IMR-90 (cell line): ENCODE results near the gene HAVCR2. TPM values are rescaled to one million over a fixed set of nuclear protein-coding genes. Genes with fewer than 3 reads are reported as not detected.

Experiments
- ATAC-seq: fragments of 200-7000 bp; cut with Tn5 transposase; 2 replicates; pipeline ENCODE4 v1.9.1; 2020; ENCODE audit warnings: low read depth, mild to moderate bottlenecking, moderate library complexity
- BruUV-seq: library from RNA; stranded (reverse); fragments of 400-500 nt; replicated peaks from 2 replicates; lab custom pipeline; 2021; lab: Mats Ljungman, UMichigan
- CTCF ChIA-PET: fragments of 300-600 bp; formaldehyde crosslinking; extraction: SDS; loops from one replicate; lab custom pipeline; 2021; ENCODE audit warnings: antibody characterized with exemption; lab: Yijun Ruan, JAX
- POLR2A ChIA-PET: fragments of 300-600 bp; sonication (Branson Sonifier 250); formaldehyde crosslinking; loops from one replicate; lab custom pipeline; 2022; ENCODE audit warnings: antibody characterized with exemption; ENCODE audit not compliant: unreplicated experiment; lab: Charles Lee
- DNase-seq: peaks from one replicate; pipeline ENCODE4 v3.0.0; 2013
- H2AFZ ChIP-seq: replicated peaks from 2 replicates; pipeline ENCODE3; 2013; ENCODE audit warnings: low read length, mild to moderate bottlenecking; ENCODE audit not compliant: poor library complexity
- H2AK5ac ChIP-seq: 2 replicates; pipeline ENCODE4 v1.6.1; 2013; ENCODE audit warnings: low read depth, low read length, inconsistent platforms
- H2AK9ac ChIP-seq: replicated peaks from 2 replicates; pipeline ENCODE3; 2013; ENCODE audit warnings: mild to moderate bottlenecking, low read depth, low read length, moderate library complexity; ENCODE audit not compliant: poor library complexity
- H2BK120ac ChIP-seq: 2 replicates; pipeline ENCODE4 v1.6.1; 2013; ENCODE audit warnings: low read depth, low read length, inconsistent platforms
- H2BK15ac ChIP-seq: 3 replicates; pipeline ENCODE4 v1.6.1; 2013; ENCODE audit warnings: low read depth, low read length, inconsistent platforms
- H2BK20ac ChIP-seq: 2 replicates; pipeline ENCODE4 v1.6.1; 2013; ENCODE audit warnings: low read depth, mild to moderate bottlenecking, inconsistent platforms, low read length, moderate library complexity
- H2BK5ac ChIP-seq: 2 replicates; pipeline ENCODE4 v1.6.1; 2013; ENCODE audit warnings: mild to moderate bottlenecking, low read depth, low read length, inconsistent platforms; ENCODE audit not compliant: poor library complexity, severe bottlenecking
- H3K14ac ChIP-seq: replicated peaks from 2 replicates; pipeline ENCODE4 v1.6.1; 2013; ENCODE audit warnings: low read depth, low read length, inconsistent platforms
- H3K18ac ChIP-seq: 2 replicates; pipeline ENCODE4 v1.6.1; 2013; ENCODE audit warnings: low read depth, low read length, control low read depth
- H3K23ac ChIP-seq: 2 replicates; pipeline ENCODE4 v1.6.1; 2013; ENCODE audit warnings: low read depth, low read length, inconsistent platforms
- H3K27ac ChIP-seq: 2 replicates; pipeline ENCODE4 v1.5.1; 2013; ENCODE audit warnings: mild to moderate bottlenecking, control low read depth, low read length; ENCODE audit not compliant: insufficient read depth
- H3K27me3 ChIP-seq: 2 replicates; pipeline ENCODE4 v1.6.1; 2013; ENCODE audit warnings: low read length; ENCODE audit not compliant: control insufficient read depth, insufficient read depth
- H3K36me3 ChIP-seq: 2 replicates; pipeline ENCODE4 v1.6.1; 2013; ENCODE audit warnings: low read length, mixed read lengths; ENCODE audit not compliant: control insufficient read depth, insufficient read depth
- H3K4ac ChIP-seq: 2 replicates; pipeline ENCODE4 v1.6.1; 2013; ENCODE audit warnings: low read depth, low read length, inconsistent platforms
- H3K4me1 ChIP-seq: 2 replicates; pipeline ENCODE4 v1.6.1; 2013; ENCODE audit warnings: low read length, mixed read lengths; ENCODE audit not compliant: control insufficient read depth, insufficient read depth
- H3K4me2 ChIP-seq: 2 replicates; pipeline ENCODE4 v1.6.1; 2013; ENCODE audit warnings: low read depth, mild to moderate bottlenecking, control low read depth, low read length, moderate library complexity
- H3K4me3 ChIP-seq: 2 replicates; pipeline ENCODE4 v1.5.1; 2013; ENCODE audit warnings: low read depth, mild to moderate bottlenecking, control low read depth, low read length, moderate library complexity; ENCODE audit not compliant: insufficient read depth
- H3K56ac ChIP-seq: 2 replicates; pipeline ENCODE4 v1.6.1; 2013; ENCODE audit warnings: low read length, inconsistent platforms; ENCODE audit not compliant: insufficient read depth; ENCODE audit errors: extremely low read depth
- H3K79me1 ChIP-seq, 2 experiments: 2 replicates each; pipeline ENCODE4 v1.6.1; 2013; ENCODE audit warnings: low read length in 2 of 2, inconsistent platforms in 1 of 2, low read depth in 1 of 2
- H3K9ac ChIP-seq: 2 replicates; pipeline ENCODE4 v1.6.1; 2013; ENCODE audit warnings: low read depth, low read length, control low read depth
- H3K9me1 ChIP-seq: 2 replicates; pipeline ENCODE4 v1.6.1; 2013; ENCODE audit warnings: low read length, inconsistent platforms; ENCODE audit not compliant: insufficient read depth
- H3K9me3 ChIP-seq: 2 replicates; pipeline ENCODE4 v1.6.1; 2013; ENCODE audit warnings: low read length; ENCODE audit not compliant: control insufficient read depth, insufficient read depth
- H4K20me1 ChIP-seq: 2 replicates; pipeline ENCODE4 v1.6.1; 2013; ENCODE audit warnings: low read length, inconsistent platforms; ENCODE audit not compliant: insufficient read depth
- H4K5ac ChIP-seq: 2 replicates; pipeline ENCODE4 v1.6.1; 2013; ENCODE audit warnings: mild to moderate bottlenecking, low read depth, low read length, control low read depth
- H4K8ac ChIP-seq, 2 experiments: 2 replicates each; pipeline ENCODE4 v1.6.1; 2013; ENCODE audit warnings: low read depth in 2 of 2, low read length in 2 of 2, control low read depth in 1 of 2, inconsistent platforms in 1 of 2
- H4K91ac ChIP-seq: 2 replicates; pipeline ENCODE4 v1.6.1; 2013; ENCODE audit warnings: low read depth, low read length, inconsistent platforms; ENCODE audit not compliant: insufficient read depth
- CEBPB ChIP-seq: IDR thresholded peaks from 2 replicates; pipeline ENCODE4 v1.6.1; 2012; ENCODE audit warnings: low read depth, low read length, improper control_type of control experiment
- MXI1 ChIP-seq: IDR thresholded peaks from 2 replicates; pipeline ENCODE4 v1.6.1; 2012; ENCODE audit warnings: low read depth, mild to moderate bottlenecking, low read length, moderate library complexity, borderline replicate concordance
- SMC3 ChIP-seq: fragments of 150-350 bp; IDR thresholded peaks from 2 replicates; pipeline ENCODE4 v1.6.1; 2016; ENCODE audit warnings: low read depth, mild to moderate bottlenecking, antibody characterized with exemption, low read length, moderate library complexity
- WGBS, 2 experiments: methylation state at CpG; one replicate each; pipeline versions ENCODE4 v1.1.5 to v1.1.7; 2013; ENCODE audit warnings: missing lambda C conversion rate in 2 of 2; ENCODE audit not compliant: insufficient read length in 1 of 2; ENCODE audit errors: extremely low coverage in 2 of 2; 5-methylcytosine and 5-hydroxymethylcytosine counted together
- dilution Hi-C: fragments of 300-500 bp; cut with HindIII; formaldehyde crosslinking; loops from one replicate; pipeline ENCODE4 v1.14.3; 2018; ENCODE audit warnings: low sequenced_read_pairs; ENCODE audit not compliant: unreplicated experiment
- in situ Hi-C: fragments of 300-500 bp; cut with MboI; formaldehyde crosslinking; loops from 3 replicates; pipeline ENCODE4 v1.14.3; 2019; ENCODE audit warnings: low sequenced_read_pairs, inconsistent platforms, mixed read lengths
- intact Hi-C: fragments of 100-400 bp; cut with micrococcal nuclease; formaldehyde crosslinking; loops from 2 replicates; pipeline ENCODE4 v1.10.0; 2022
- polyA plus RNA-seq, 3 experiments: library from polyadenylated mRNA; depleted of rRNA; stranded (reverse); fragments of >200 nt; gene quantifications; 2 replicates each; pipeline ENCODE4 v1.2.3, GENCODE V29; 2012; ENCODE audit warnings: low replicate concordance in 1 of 3
- total RNA-seq: library from RNA; depleted of rRNA; stranded (reverse); fragments of >200 nt; gene quantifications from 2 replicates; pipeline ENCODE4 v1.2.3, GENCODE V29; 2012

HAVCR2 gene
- total and polyA plus RNA-seq, 2 of the 4 experiments (the other 2 are of a cell fraction), result under 0.01 to 0.07 TPM

DNA sequence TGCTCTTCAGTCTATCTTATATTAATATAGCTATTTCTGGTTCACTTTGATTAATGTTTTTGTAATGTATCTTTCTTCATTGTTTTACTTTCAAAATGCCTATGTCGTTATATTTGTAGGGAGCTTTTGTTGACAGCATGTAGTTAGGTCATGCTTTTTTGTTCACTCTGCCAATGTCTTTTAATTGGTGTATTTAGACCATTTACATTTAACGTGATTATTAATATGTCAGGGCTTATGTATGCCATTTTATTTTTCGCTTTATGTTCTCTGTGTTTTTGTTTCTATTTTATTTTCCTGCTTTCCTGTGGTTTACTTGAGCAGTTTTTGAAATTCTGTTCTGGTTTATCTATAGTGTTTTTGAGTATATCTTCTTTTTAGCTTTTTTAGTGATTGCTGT, 46.5 kb upstream of the HAVCR2 start:
- no peak for TF ChIP-seq MXI1
- TF ChIP-seq SMC3, result no peak
- no peak for TF ChIP-seq CEBPB
- no peak overlapping the region for H3K14ac ChIP-seq
- no peak overlapping the region for H3K9ac ChIP-seq
- no peak overlapping the region for H3K4me3 ChIP-seq
- no peak for DNase-seq
- CTCF ChIA-PET, result no interaction called here
- BruUV-seq, result no TSS peak
- no peak overlapping the region for H2BK5ac ChIP-seq
- no peak overlapping the region for H3K56ac ChIP-seq
- no peak overlapping the region for H2BK20ac ChIP-seq
- in situ Hi-C loops, result no loop called here
- dilution Hi-C loops, result no loop called here
- H2BK120ac ChIP-seq, result no peak overlapping the region
- no peak for ATAC-seq
- POLR2A ChIA-PET, result no interaction called here
- H3K23ac ChIP-seq, result no peak overlapping the region
- no peak overlapping the region for H4K8ac ChIP-seq
- H3K27ac ChIP-seq, result no peak overlapping the region
- H2BK15ac ChIP-seq, result no peak overlapping the region
- no CpG with 5 or more reads among the region's 3 CpGs for WGBS, 2 experiments
- no peak overlapping the region for H4K91ac ChIP-seq
- intact Hi-C loops, result no loop called here
- peaks cover 8% of the 10 kb centered on the region for H3K27me3 ChIP-seq
- H3K36me3 ChIP-seq, result no peaks in the 10 kb centered on the region
- H3K4me2 ChIP-seq, result no peak overlapping the region
- no peaks in the 10 kb centered on the region for H3K79me1 ChIP-seq
- H2AFZ ChIP-seq, result no peak overlapping the region
- no peak overlapping the region for H4K5ac ChIP-seq
- H2AK9ac ChIP-seq, result no peak overlapping the region
- H3K18ac ChIP-seq, result no peak overlapping the region
- H4K20me1 ChIP-seq, result no peaks in the 10 kb centered on the region
- no peaks in the 10 kb centered on the region for H3K4me1 ChIP-seq
- H3K4ac ChIP-seq, result no peak overlapping the region
- H3K9me1 ChIP-seq, result no peaks in the 10 kb centered on the region
- no peak overlapping the region for H2AK5ac ChIP-seq
- H3K9me3 ChIP-seq, result no peaks in the 10 kb centered on the region
